Activated CD4-positive, alpha-beta T cell treated with anti-CD3 and anti-CD28 coated beads for 4 hours (primary cell): ENCODE results near the gene COL5A2.

Experiments used
- DNase-seq, 2 donors: peaks; one replicate each; pipeline ENCODE4 v3.0.0-alpha.2; 2020

COL5A2 gene

GRCh38 chr2:188983427-188984064 lies 196.0 kb downstream of the COL5A2 start:
- DNase-seq = no peak
